ENCODE data around the gene ATP7B.

DNA sequence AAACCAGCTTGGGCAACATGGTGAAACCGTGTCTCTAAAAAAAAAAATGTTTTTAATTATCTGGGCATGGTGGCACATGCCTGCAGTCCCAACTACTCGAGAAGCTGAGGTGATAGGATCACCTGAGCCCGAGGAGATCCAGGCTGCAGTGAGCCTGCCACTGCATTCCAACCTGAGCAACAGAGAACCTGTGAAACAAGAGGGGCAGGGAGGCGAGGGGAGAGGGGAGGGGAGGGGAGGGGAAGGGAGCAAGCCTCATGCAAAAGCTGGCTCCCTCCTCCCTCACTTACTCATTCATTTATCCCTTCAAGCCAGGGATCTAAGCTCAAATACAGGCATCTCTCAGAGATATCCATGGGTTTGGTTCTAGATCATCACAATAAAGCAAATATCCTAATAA lies 8.9 kb downstream of the ATP7B start:
- TF ChIP-seq ZNF274 (IDR thresholded peaks at IDR 0.05; ENCODE audit: low read depth, low read length) (no peak), SUZ12 (IDR thresholded peaks at IDR 0.05; ENCODE audit: extremely low read depth, insufficient read depth, insufficient read length) (no peak), YY1 (IDR thresholded peaks at IDR 0.05; ENCODE audit: insufficient read depth, insufficient read length) (no peak)

Measured in NT2/D1 (cell line).